ENCODE results near the gene BAAT. TPM values are rescaled to one million over a fixed set of nuclear protein-coding genes. Genes with fewer than 3 reads are reported as not detected.
"Not testable (repeated sequence)": the region's sequence is repeated elsewhere in the genome, so short reads cannot be mapped to it uniquely, and the experiment has no call there.

BAAT gene
- total RNA-seq (under 1 TPM in 1 of 2 donors, not detected in 1; 0.31 TPM), polyA plus RNA-seq (ENCODE audit: insufficient read depth, low read depth, low replicate concordance) (0.13 TPM)
- long read RNA-seq, donor 1, result 0 reads
- long read RNA-seq, donor 2, result 0 reads

GRCh38 chr9:101384873-101385536 lies at the start of gene BAAT:
Gene BAAT, minus strand, starts transcription at chr9:101385006. Its CDS starts 13,602 bp downstream, at chr9:101371404.
- H3K36me3 ChIP-seq (ENCODE audit: low read depth, missing control alignments); H3K4me1 ChIP-seq; H3K27ac ChIP-seq; H3K27me3 ChIP-seq; H3K4me3 ChIP-seq; DNase-seq; H3K9me3 ChIP-seq: not testable (repeated sequence)
- intact Hi-C loops (cut with DNase I; ENCODE audit: low total_unique reads), result loop anchor here (10.0 kb wide), 1 partner anchor 80 kb away; no protein-coding TSS in a partner anchor
- 88 to 90% methylated on average over 11 of the region's 11 CpGs for WGBS, 2 donors

- H3K36me3 ChIP-seq (ENCODE audit: low read depth, missing control alignments), result no peaks in the 10 kb centered on the region
- H3K4me3 ChIP-seq, result no peak overlapping the region
- WGBS, 2 donors, result 84 to 85% methylated on average over 3 of the region's 3 CpGs
- no peak overlapping the region for H3K27ac ChIP-seq
- H3K4me1 ChIP-seq, result peaks cover 3% of the 10 kb centered on the region
- intact Hi-C loops (cut with DNase I; ENCODE audit: low total_unique reads), result no loop called here
- TF ChIP-seq CTCF (IDR thresholded peaks at IDR 0.05) (no peak), POLR2A (IDR thresholded peaks at IDR 0.05) (no peak)
- H3K27me3 ChIP-seq, result no peaks in the 10 kb centered on the region
- no peak for DNase-seq
- H3K9me3 ChIP-seq, result no peaks in the 10 kb centered on the region
Measured at GRCh38 chr9:101433229-101433628, 48.4 kb upstream of the BAAT start.

GRCh38 chr9:101432740-101433139 lies 47.9 kb upstream of the BAAT start:
- no peaks in the 10 kb centered on the region for H3K36me3 ChIP-seq (ENCODE audit: low read depth, missing control alignments)
- DNase-seq, result no peak
- TF ChIP-seq CTCF (IDR thresholded peaks at IDR 0.05) (no peak), POLR2A (IDR thresholded peaks at IDR 0.05) (no peak)
- H3K27ac ChIP-seq, result no peak overlapping the region
- H3K4me1 ChIP-seq, result no peaks in the 10 kb centered on the region
- no peaks in the 10 kb centered on the region for H3K27me3 ChIP-seq
- H3K4me3 ChIP-seq, result no peak overlapping the region
- H3K9me3 ChIP-seq, result no peaks in the 10 kb centered on the region
- intact Hi-C loops (cut with DNase I; ENCODE audit: low total_unique reads), result no loop called here
- WGBS, 2 donors, result 52 to 76% methylated on average over 1 of the region's 1 CpG

GRCh38 chr9:101432171-101432570 lies 47.4 kb upstream of the BAAT start:
- intact Hi-C loops (cut with DNase I; ENCODE audit: low total_unique reads), result no loop called here

GRCh38 chr9:101429736-101430135 lies 44.9 kb upstream of the BAAT start:
- Histone ChIP-seq H3K9me3 (no peaks in the 10 kb centered on the region), H3K27ac (no peak overlapping the region), H3K4me3 (no peak overlapping the region), H3K27me3 (no peaks in the 10 kb centered on the region), H3K4me1 (no peaks in the 10 kb centered on the region), H3K36me3 (ENCODE audit: low read depth, missing control alignments) (no peaks in the 10 kb centered on the region)
- 88 to 90% methylated on average over 7 of the region's 7 CpGs for WGBS, 2 donors
- TF ChIP-seq POLR2A (IDR thresholded peaks at IDR 0.05) (no peak), CTCF (IDR thresholded peaks at IDR 0.05) (no peak)
- intact Hi-C loops (cut with DNase I; ENCODE audit: low total_unique reads), result no loop called here
- DNase-seq, result no peak

More at GRCh38 chr9:101432171-101432570, 47.4 kb upstream of the BAAT start:
- Histone ChIP-seq H3K27ac (no peak overlapping the region), H3K36me3 (ENCODE audit: low read depth, missing control alignments) (no peaks in the 10 kb centered on the region), H3K27me3 (no peaks in the 10 kb centered on the region), H3K4me3 (no peak overlapping the region), H3K9me3 (no peaks in the 10 kb centered on the region), H3K4me1 (no peaks in the 10 kb centered on the region)
- TF ChIP-seq CTCF (IDR thresholded peaks at IDR 0.05) (no peak), POLR2A (IDR thresholded peaks at IDR 0.05) (no peak)
- DNase-seq, result no peak

Measured in testis (tissue), 5 donors.